ENCODE results near the gene COX10. TPM values are rescaled to one million over a fixed set of nuclear protein-coding genes. Genes with fewer than 3 reads are reported as not detected.
A peak's percentile ranks its signal among the peaks of the same experiment; 100 is the strongest.

The COX10 gene
- total RNA-seq, 2 donors from 2014 or later: 20.8 to 46.1 TPM

- intact Hi-C loops (cut with DNase I): no loop called here
- ATAC-seq: no peak
- peak overlapping the region; percentile 32 to 69 (median 46) for H3K27ac ChIP-seq
- 34 to 88% methylated on average over 4 of the region's 4 CpGs for WGBS, 2 donors
- H3K9me3 ChIP-seq: no peaks in the 10 kb centered on the region
- no peaks in the 10 kb centered on the region for H3K27me3 ChIP-seq
- no peaks in the 10 kb centered on the region for H3K36me3 ChIP-seq (replicated peaks in 1 of 2; ENCODE audit: insufficient read depth in 1 of 2, low read depth in 2 of 2)
- no peak overlapping the region for H3K4me3 ChIP-seq
- no peak for TF ChIP-seq POLR2A (IDR thresholded peaks at IDR 0.05)
- TF ChIP-seq, protein P1, sequence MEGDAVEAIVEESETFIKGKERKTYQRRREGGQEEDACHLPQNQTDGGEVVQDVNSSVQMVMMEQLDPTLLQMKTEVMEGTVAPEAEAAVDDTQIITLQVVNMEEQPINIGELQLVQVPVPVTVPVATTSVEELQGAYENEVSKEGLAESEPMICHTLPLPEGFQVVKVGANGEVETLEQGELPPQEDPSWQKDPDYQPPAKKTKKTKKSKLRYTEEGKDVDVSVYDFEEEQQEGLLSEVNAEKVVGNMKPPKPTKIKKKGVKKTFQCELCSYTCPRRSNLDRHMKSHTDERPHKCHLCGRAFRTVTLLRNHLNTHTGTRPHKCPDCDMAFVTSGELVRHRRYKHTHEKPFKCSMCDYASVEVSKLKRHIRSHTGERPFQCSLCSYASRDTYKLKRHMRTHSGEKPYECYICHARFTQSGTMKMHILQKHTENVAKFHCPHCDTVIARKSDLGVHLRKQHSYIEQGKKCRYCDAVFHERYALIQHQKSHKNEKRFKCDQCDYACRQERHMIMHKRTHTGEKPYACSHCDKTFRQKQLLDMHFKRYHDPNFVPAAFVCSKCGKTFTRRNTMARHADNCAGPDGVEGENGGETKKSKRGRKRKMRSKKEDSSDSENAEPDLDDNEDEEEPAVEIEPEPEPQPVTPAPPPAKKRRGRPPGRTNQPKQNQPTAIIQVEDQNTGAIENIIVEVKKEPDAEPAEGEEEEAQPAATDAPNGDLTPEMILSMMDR (IDR thresholded peaks at IDR 0.05): no peak
- H3K4me1 ChIP-seq: peaks cover 35% of the 10 kb centered on the region
- DNase-seq: no peak
These were observed 128.3 kb downstream of the COX10 start for GRCh38 chr17:14197586-14197985.

- DNase-seq (peak; percentile 16 to 47 (median 47)), ATAC-seq (peak; percentile 68)
- H3K27ac ChIP-seq: peak overlapping the region in 3 of 4 donors; percentile 39 to 69 (median 53)
- no peaks in the 10 kb centered on the region for H3K36me3 ChIP-seq (replicated peaks in 1 of 2; ENCODE audit: insufficient read depth in 1 of 2, low read depth in 2 of 2)
- intact Hi-C loops (cut with DNase I): no loop called here
- no peaks in the 10 kb centered on the region for H3K9me3 ChIP-seq
- peaks cover 35% of the 10 kb centered on the region for H3K4me1 ChIP-seq
- TF ChIP-seq, protein P1 (IDR thresholded peaks at IDR 0.05): no peak
- no peak for TF ChIP-seq POLR2A (IDR thresholded peaks at IDR 0.05)
- no peak overlapping the region for H3K4me3 ChIP-seq
- WGBS, 2 donors: 42 to 80% methylated on average over 4 to 6 of the region's 6 CpGs
- no peaks in the 10 kb centered on the region for H3K27me3 ChIP-seq
These were observed 128.7 kb downstream of the COX10 start for GRCh38 chr17:14198013-14198412.

- TF ChIP-seq, protein P1 (IDR thresholded peaks at IDR 0.05): no peak
- no peak for TF ChIP-seq POLR2A (IDR thresholded peaks at IDR 0.05)
- Histone ChIP-seq H3K4me3 (no peak overlapping the region), H3K27me3 (no peaks in the 10 kb centered on the region), H3K27ac (peak overlapping the region in 3 of 4 donors; percentile 39 to 69 (median 53)), H3K9me3 (no peaks in the 10 kb centered on the region), H3K36me3 (replicated peaks in 1 of 2; ENCODE audit: insufficient read depth in 1 of 2, low read depth in 2 of 2) (no peaks in the 10 kb centered on the region), H3K4me1 (peaks cover 35% of the 10 kb centered on the region)
- intact Hi-C loops (cut with DNase I): no loop called here
- DNase-seq: no peak
- 60 to 77% methylated on average over 4 of the region's 4 CpGs for WGBS, 2 donors
- peak; percentile 33 for ATAC-seq
These were observed 129.3 kb downstream of the COX10 start for GRCh38 chr17:14198575-14198974.

- Histone ChIP-seq H3K36me3 (replicated peaks in 1 of 2; ENCODE audit: insufficient read depth in 1 of 2, low read depth in 2 of 2) (no peaks in the 10 kb centered on the region), H3K4me3 (no peak overlapping the region), H3K27ac (no peak overlapping the region), H3K27me3 (no peaks in the 10 kb centered on the region), H3K4me1 (peaks cover 35% of the 10 kb centered on the region), H3K9me3 (no peaks in the 10 kb centered on the region)
- no peak for TF ChIP-seq POLR2A (IDR thresholded peaks at IDR 0.05)
- TF ChIP-seq, protein P1 (IDR thresholded peaks at IDR 0.05): no peak
- intact Hi-C loops (cut with DNase I): no loop called here
- no peak for DNase-seq
- WGBS, 2 donors: 95 to 98% methylated on average over 5 of the region's 5 CpGs
- ATAC-seq: no peak
These were observed 130.3 kb downstream of the COX10 start for GRCh38 chr17:14199601-14200000.

DNA sequence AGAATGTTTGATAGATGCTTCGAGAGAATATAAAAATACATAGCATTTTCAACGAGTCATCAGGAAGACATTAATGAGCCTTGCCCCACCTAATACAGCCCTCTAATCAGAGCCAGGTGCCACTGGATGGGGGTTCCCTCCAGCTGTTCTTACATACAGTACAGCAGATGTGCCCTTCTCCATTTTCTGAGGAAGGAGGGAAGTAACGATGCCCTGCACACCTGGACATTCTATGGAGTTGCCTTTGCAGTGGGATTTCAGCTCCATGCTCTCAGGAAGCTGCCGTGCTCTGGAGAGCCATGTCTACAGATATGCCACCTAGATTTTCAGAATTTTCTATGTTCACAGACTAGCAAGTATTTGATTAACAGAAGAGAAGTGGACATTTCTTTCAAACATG, 131.1 kb downstream of the COX10 start:
- H3K27ac ChIP-seq: peak overlapping the region in 1 of 4 donors; percentile 9
- H3K9me3 ChIP-seq: no peaks in the 10 kb centered on the region
- 94 to 98% methylated on average over 4 of the region's 4 CpGs for WGBS, 2 donors
- TF ChIP-seq POLR2A (IDR thresholded peaks at IDR 0.05): no peak
- H3K4me3 ChIP-seq: no peak overlapping the region
- H3K4me1 ChIP-seq: peaks cover 37% of the 10 kb centered on the region
- no peak for DNase-seq
- no peak for ATAC-seq
- no peaks in the 10 kb centered on the region for H3K36me3 ChIP-seq (replicated peaks in 1 of 2; ENCODE audit: insufficient read depth in 1 of 2, low read depth in 2 of 2)
- intact Hi-C loops (cut with DNase I): no loop called here
- no peaks in the 10 kb centered on the region for H3K27me3 ChIP-seq

Data from body of pancreas (tissue), 4 donors.